Measurements from ENCODE around the gene ROBO3.

GRCh38 chr11:124896071-124896750 lies 31.0 kb downstream of the ROBO3 start:
- TF ChIP-seq POLR2AphosphoS5 (IDR thresholded peaks at IDR 0.05; ENCODE audit: low read depth, low read length) (no peak), SIN3A (IDR thresholded peaks at IDR 0.05; ENCODE audit: borderline replicate concordance, insufficient read depth, low read length) (no peak), TAF1 (IDR thresholded peaks at IDR 0.05; ENCODE audit: borderline replicate concordance, insufficient read depth, low read length) (no peak), FOXP2 (optimal IDR thresholded peaks at IDR 0.05; ENCODE audit: borderline replicate concordance, extremely low read depth, extremely low read length, insufficient read depth) (no peak)
- TF ChIP-seq, protein P1, sequence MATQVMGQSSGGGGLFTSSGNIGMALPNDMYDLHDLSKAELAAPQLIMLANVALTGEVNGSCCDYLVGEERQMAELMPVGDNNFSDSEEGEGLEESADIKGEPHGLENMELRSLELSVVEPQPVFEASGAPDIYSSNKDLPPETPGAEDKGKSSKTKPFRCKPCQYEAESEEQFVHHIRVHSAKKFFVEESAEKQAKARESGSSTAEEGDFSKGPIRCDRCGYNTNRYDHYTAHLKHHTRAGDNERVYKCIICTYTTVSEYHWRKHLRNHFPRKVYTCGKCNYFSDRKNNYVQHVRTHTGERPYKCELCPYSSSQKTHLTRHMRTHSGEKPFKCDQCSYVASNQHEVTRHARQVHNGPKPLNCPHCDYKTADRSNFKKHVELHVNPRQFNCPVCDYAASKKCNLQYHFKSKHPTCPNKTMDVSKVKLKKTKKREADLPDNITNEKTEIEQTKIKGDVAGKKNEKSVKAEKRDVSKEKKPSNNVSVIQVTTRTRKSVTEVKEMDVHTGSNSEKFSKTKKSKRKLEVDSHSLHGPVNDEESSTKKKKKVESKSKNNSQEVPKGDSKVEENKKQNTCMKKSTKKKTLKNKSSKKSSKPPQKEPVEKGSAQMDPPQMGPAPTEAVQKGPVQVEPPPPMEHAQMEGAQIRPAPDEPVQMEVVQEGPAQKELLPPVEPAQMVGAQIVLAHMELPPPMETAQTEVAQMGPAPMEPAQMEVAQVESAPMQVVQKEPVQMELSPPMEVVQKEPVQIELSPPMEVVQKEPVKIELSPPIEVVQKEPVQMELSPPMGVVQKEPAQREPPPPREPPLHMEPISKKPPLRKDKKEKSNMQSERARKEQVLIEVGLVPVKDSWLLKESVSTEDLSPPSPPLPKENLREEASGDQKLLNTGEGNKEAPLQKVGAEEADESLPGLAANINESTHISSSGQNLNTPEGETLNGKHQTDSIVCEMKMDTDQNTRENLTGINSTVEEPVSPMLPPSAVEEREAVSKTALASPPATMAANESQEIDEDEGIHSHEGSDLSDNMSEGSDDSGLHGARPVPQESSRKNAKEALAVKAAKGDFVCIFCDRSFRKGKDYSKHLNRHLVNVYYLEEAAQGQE (IDR thresholded peaks at IDR 0.05; ENCODE audit: insufficient read depth in 1 of 2, low read depth in 2 of 2, low read length in 2 of 2) = no peak
